Measurements from ENCODE around the gene ARID2. TPM values are rescaled to one million over a fixed set of nuclear protein-coding genes. Genes with fewer than 3 reads are reported as not detected.

Gene ARID2
- total and polyA plus RNA-seq, 2 of the 4 experiments (the other 2 are of a cell fraction): 5.4 to 28.1 TPM

DNA sequence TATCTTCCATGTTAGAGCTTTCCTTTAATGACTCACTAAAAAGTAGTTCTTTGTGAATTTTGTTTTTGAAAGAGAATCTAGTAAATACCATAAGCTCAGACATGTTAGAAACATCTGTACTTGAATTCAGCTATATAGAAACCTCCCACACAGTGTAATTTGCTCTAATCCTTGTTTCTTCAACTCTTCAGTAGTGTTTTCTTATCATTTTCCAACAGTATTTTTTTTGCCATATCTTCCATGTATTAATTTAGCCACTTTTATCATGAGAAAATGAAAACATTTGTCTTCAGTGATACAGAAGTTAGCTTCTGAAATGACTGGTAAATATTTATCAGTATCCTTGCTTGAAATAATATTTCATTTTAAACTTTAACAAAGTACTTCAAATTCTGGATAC, 73.6 kb downstream of the ARID2 start:
- no peak overlapping the region for H2BK15ac ChIP-seq (ENCODE audit: low read depth, low read length)
- H2BK120ac ChIP-seq (ENCODE audit: low read depth, low read length): no peak overlapping the region
- no peak overlapping the region for H3K4ac ChIP-seq (ENCODE audit: low read depth, low read length)
- no peaks in the 10 kb centered on the region for H3K9me1 ChIP-seq (ENCODE audit: insufficient read depth, low read length)
- H3K9me3 ChIP-seq (ENCODE audit: control insufficient read depth, insufficient read depth, low read length): no peaks in the 10 kb centered on the region
- no peak overlapping the region for H3K23ac ChIP-seq (ENCODE audit: low read depth, low read length)
- H4K20me1 ChIP-seq (ENCODE audit: insufficient read depth, low read length): no peaks in the 10 kb centered on the region; the same call in 1 of the 2 replicates
- H3K9ac ChIP-seq (ENCODE audit: low read depth, low read length): no peak overlapping the region
- in situ Hi-C loops (cut with MboI; ENCODE audit: low sequenced_read_pairs) (no loop called here), dilution Hi-C loops (cut with HindIII; ENCODE audit: low sequenced_read_pairs, unreplicated experiment) (no loop called here), intact Hi-C loops (cut with micrococcal nuclease) (no loop called here)
- no peak overlapping the region for H4K91ac ChIP-seq (ENCODE audit: insufficient read depth, low read depth, low read length)
- BruUV-seq (replicated peaks): no TSS peak
- H3K56ac ChIP-seq (ENCODE audit: extremely low read depth, insufficient read depth, low read length): no peak overlapping the region
- peaks cover 3 to 26% of the 10 kb centered on the region in 2 experiments; a peak in 3 of 4 replicates for H3K79me1 ChIP-seq (ENCODE audit: low read depth in 1 of 2, low read length in 2 of 2)
- ChIA-PET CTCF (interaction anchor here (0.7 kb wide), 1 partner anchor 68 kb away, joined by 3 read pairs; no protein-coding TSS in a partner anchor), POLR2A (ENCODE audit: unreplicated experiment) (interaction anchor here (0.6 kb wide), 1 partner anchor 60 kb away, joined by 4 read pairs; no protein-coding TSS in a partner anchor)
- H2BK5ac ChIP-seq (ENCODE audit: low read depth, low read length, poor library complexity, severe bottlenecking): no peak overlapping the region
- DNase-seq: peak; percentile 4
- no peaks in the 10 kb centered on the region for H3K4me1 ChIP-seq (ENCODE audit: control insufficient read depth, insufficient read depth, low read length)
- H3K4me3 ChIP-seq (ENCODE audit: insufficient read depth, low read depth, low read length): no peak overlapping the region
- H2AK5ac ChIP-seq (ENCODE audit: low read depth, low read length): no peak overlapping the region
- no peak overlapping the region for H2BK20ac ChIP-seq (ENCODE audit: low read depth, low read length)
- peaks cover 3% of the 10 kb centered on the region; the same call in 1 of the 2 replicates for H3K36me3 ChIP-seq (ENCODE audit: control insufficient read depth, insufficient read depth, low read length)
- peak; percentile 37; the same call in 1 of the 2 replicates for ATAC-seq (ENCODE audit: low read depth)
- H3K18ac ChIP-seq (ENCODE audit: low read depth, low read length): no peak overlapping the region
- H2AFZ ChIP-seq (replicated peaks; ENCODE audit: low read length, poor library complexity): no peak overlapping the region
- no peak overlapping the region for H3K4me2 ChIP-seq (ENCODE audit: low read depth, low read length)
- H2AK9ac ChIP-seq (replicated peaks; ENCODE audit: low read depth, low read length, poor library complexity): no peak overlapping the region
- TF ChIP-seq RFX5 (IDR thresholded peaks at IDR 0.05; ENCODE audit: low read depth, low read length) (no peak), SMC3 (IDR thresholded peaks at IDR 0.05; ENCODE audit: low read depth, low read length) (no peak), BHLHE40 (IDR thresholded peaks at IDR 0.05; ENCODE audit: low read depth, low read length) (no peak), MXI1 (IDR thresholded peaks at IDR 0.05; ENCODE audit: borderline replicate concordance, low read depth, low read length) (no peak), MAFK (IDR thresholded peaks at IDR 0.05; ENCODE audit: low read depth, low read length) (no peak), MAZ (IDR thresholded peaks at IDR 0.05; ENCODE audit: borderline replicate concordance, low read depth, low read length) (no peak), RAD21 (IDR thresholded peaks at IDR 0.05; ENCODE audit: low read length) (no peak), CHD1 (IDR thresholded peaks at IDR 0.05; ENCODE audit: low read depth, low read length) (no peak), RCOR1 (IDR thresholded peaks at IDR 0.05; ENCODE audit: insufficient replicate concordance, low read length) (no peak), POLR2A (IDR thresholded peaks at IDR 0.05; ENCODE audit: low read depth, low read length) (no peak), NFE2L2 (IDR thresholded peaks at IDR 0.05; ENCODE audit: low read depth, low read length) (no peak), CEBPB (IDR thresholded peaks at IDR 0.05; ENCODE audit: low read depth, low read length) (no peak), FOS (IDR thresholded peaks at IDR 0.05; ENCODE audit: low read depth, low read length) (no peak)
- TF ChIP-seq, protein P1, sequence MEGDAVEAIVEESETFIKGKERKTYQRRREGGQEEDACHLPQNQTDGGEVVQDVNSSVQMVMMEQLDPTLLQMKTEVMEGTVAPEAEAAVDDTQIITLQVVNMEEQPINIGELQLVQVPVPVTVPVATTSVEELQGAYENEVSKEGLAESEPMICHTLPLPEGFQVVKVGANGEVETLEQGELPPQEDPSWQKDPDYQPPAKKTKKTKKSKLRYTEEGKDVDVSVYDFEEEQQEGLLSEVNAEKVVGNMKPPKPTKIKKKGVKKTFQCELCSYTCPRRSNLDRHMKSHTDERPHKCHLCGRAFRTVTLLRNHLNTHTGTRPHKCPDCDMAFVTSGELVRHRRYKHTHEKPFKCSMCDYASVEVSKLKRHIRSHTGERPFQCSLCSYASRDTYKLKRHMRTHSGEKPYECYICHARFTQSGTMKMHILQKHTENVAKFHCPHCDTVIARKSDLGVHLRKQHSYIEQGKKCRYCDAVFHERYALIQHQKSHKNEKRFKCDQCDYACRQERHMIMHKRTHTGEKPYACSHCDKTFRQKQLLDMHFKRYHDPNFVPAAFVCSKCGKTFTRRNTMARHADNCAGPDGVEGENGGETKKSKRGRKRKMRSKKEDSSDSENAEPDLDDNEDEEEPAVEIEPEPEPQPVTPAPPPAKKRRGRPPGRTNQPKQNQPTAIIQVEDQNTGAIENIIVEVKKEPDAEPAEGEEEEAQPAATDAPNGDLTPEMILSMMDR (conservative IDR thresholded peaks at IDR 0.05; ENCODE audit: low read depth, low read length): no peak
- TF ChIP-seq, protein P2, sequence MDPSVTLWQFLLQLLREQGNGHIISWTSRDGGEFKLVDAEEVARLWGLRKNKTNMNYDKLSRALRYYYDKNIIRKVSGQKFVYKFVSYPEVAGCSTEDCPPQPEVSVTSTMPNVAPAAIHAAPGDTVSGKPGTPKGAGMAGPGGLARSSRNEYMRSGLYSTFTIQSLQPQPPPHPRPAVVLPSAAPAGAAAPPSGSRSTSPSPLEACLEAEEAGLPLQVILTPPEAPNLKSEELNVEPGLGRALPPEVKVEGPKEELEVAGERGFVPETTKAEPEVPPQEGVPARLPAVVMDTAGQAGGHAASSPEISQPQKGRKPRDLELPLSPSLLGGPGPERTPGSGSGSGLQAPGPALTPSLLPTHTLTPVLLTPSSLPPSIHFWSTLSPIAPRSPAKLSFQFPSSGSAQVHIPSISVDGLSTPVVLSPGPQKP (IDR thresholded peaks at IDR 0.05; ENCODE audit: borderline replicate concordance, low read depth, low read length): no peak
- TF ChIP-seq, protein P3, sequence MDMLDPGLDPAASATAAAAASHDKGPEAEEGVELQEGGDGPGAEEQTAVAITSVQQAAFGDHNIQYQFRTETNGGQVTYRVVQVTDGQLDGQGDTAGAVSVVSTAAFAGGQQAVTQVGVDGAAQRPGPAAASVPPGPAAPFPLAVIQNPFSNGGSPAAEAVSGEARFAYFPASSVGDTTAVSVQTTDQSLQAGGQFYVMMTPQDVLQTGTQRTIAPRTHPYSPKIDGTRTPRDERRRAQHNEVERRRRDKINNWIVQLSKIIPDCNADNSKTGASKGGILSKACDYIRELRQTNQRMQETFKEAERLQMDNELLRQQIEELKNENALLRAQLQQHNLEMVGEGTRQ (IDR thresholded peaks at IDR 0.05; ENCODE audit: low read depth, low read length): no peak
- H3K27me3 ChIP-seq (ENCODE audit: control insufficient read depth, insufficient read depth, low read length): no peaks in the 10 kb centered on the region
- no peak overlapping the region for H3K14ac ChIP-seq (replicated peaks; ENCODE audit: low read depth, low read length)
- no peak overlapping the region for H4K8ac ChIP-seq (ENCODE audit: low read depth in 2 of 2, low read length in 2 of 2)
- H3K27ac ChIP-seq (ENCODE audit: insufficient read depth, low read length): no peak overlapping the region
- H4K5ac ChIP-seq (ENCODE audit: low read depth, low read length): no peak overlapping the region
